Midbrain (tissue), 1 donor: ENCODE measurements around the gene CIBAR2.

ENCODE experiments used
- DNase-seq: peaks from one replicate; lab custom pipeline; 2025; lab: John Stamatoyannopoulos, UW

CIBAR2 gene

GRCh38 chr16:85112364-85112763 is at the start of gene CIBAR2:
Gene CIBAR2 (minus strand): TSS chr16:85112472. CDS start chr16:85112352, 120 bp downstream.
- no peak for DNase-seq

- no peak for DNase-seq
Measured at GRCh38 chr16:85159179-85159980, 47.1 kb upstream of the CIBAR2 start.

GRCh38 chr16:85158743-85159178 is 46.5 kb upstream of the CIBAR2 start:
- no peak for DNase-seq

GRCh38 chr16:85157813-85158742 is 45.8 kb upstream of the CIBAR2 start:
- DNase-seq, result no peak

- DNase-seq, result no peak
Measured at GRCh38 chr16:85157372-85157771, 45.1 kb upstream of the CIBAR2 start.

- DNase-seq, result no peak
Measured at GRCh38 chr16:85156869-85157268, 44.6 kb upstream of the CIBAR2 start.

- no peak for DNase-seq
Measured at GRCh38 chr16:85156440-85156839, 44.2 kb upstream of the CIBAR2 start.

- no peak for DNase-seq
Measured at GRCh38 chr16:85153656-85154091, 41.4 kb upstream of the CIBAR2 start.

GRCh38 chr16:85153046-85153445 is 40.8 kb upstream of the CIBAR2 start:
- DNase-seq, result no peak

- no peak for DNase-seq
Measured at GRCh38 chr16:85152414-85153030, 40.2 kb upstream of the CIBAR2 start.

GRCh38 chr16:85151603-85152413 is 39.5 kb upstream of the CIBAR2 start:
- DNase-seq, result peak; percentile 52

- DNase-seq, result no peak
Measured at GRCh38 chr16:85151079-85151602, 38.9 kb upstream of the CIBAR2 start.

- no peak for DNase-seq
Measured at GRCh38 chr16:85150331-85150940, 38.2 kb upstream of the CIBAR2 start.

GRCh38 chr16:85149776-85150175 is 37.5 kb upstream of the CIBAR2 start:
- peak; percentile 71 for DNase-seq

- DNase-seq, result no peak
Measured at GRCh38 chr16:85148931-85149330, 36.7 kb upstream of the CIBAR2 start.

- no peak for DNase-seq
Measured at GRCh38 chr16:85146922-85147651, 34.8 kb upstream of the CIBAR2 start.

GRCh38 chr16:85146532-85146797 is 34.2 kb upstream of the CIBAR2 start:
- DNase-seq, result no peak

- DNase-seq, result peak; percentile 28
Measured at GRCh38 chr16:85145734-85146531, 33.7 kb upstream of the CIBAR2 start.

- DNase-seq, result no peak
Measured at GRCh38 chr16:85145188-85145587, 32.9 kb upstream of the CIBAR2 start.
